Measurements from ENCODE around the gene MED13. TPM values are rescaled to one million over a fixed set of nuclear protein-coding genes. Genes with fewer than 3 reads are reported as not detected.
"Not testable (repeated sequence)": the region's sequence is repeated elsewhere in the genome, so short reads cannot be mapped to it uniquely, and the experiment has no call there.

MED13 gene
- total RNA-seq, 2 experiments from 2014 or later, result 52.5 to 65.4 TPM

DNA sequence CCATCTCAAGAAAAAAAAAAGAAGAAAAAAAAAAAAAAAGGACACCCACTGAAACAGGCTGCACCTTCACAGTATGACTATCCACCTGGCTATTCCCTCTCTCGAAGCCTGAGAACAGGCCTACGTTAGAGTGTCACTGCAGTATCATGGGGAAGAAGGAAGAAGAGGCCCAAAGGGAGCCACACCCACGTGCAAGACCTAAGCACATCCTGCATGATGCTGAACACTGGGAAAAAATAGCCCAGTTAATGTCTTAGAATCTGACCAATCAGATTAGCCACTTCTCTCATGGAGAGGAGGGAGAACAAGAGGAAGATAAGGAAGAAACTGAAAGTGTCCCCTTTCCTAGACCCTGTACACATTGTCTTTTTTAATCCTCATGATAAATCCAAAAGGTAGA is 19.5 kb upstream of the MED13 start:
- H3K4me1 Mint-ChIP-seq, result peaks cover 14% of the 10 kb centered on the region
- ChIA-PET POLR2A (interaction anchor here (0.7 kb wide), 1 partner anchor 88 kb away, joined by 6 read pairs; no protein-coding TSS in a partner anchor), CTCF (no interaction called here)
- no peak overlapping the region for H3K4me3 Mint-ChIP-seq
- H3K27ac Mint-ChIP-seq, result no peak overlapping the region
- H3K36me3 Mint-ChIP-seq (ENCODE audit: low read depth), result no peaks in the 10 kb centered on the region
- no peaks in the 10 kb centered on the region for H3K9me3 Mint-ChIP-seq
- peaks cover 10% of the 10 kb centered on the region for H3K27me3 Mint-ChIP-seq
- DNase-seq, result no peak

DNA sequence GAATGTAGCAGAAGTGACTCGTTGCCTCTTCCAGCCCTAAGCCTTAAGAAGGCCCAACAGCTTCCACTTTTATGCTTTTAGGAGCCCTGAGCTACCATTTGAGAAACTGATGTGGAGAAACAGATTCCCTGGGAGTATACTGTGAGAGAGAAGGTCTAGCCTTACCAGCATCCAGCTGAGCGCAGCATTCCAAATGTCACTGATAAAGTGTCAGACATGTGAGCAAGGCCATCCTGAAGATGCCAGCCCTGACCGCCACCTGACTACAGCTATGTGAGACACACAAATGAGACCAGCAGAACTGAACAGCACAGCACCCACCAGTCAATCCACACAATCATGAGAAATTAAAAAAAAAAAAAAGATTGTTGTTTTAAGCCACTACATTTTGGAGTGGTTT is 18.6 kb upstream of the MED13 start:
- peaks cover 15% of the 10 kb centered on the region for H3K27me3 Mint-ChIP-seq
- no peaks in the 10 kb centered on the region for H3K36me3 Mint-ChIP-seq (ENCODE audit: low read depth)
- no peaks in the 10 kb centered on the region for H3K9me3 Mint-ChIP-seq
- POLR2A ChIA-PET, result interaction anchor here (0.5 to 0.7 kb wide), 2 partner anchors 87 to 1243 kb away, joined by 3 to 6 read pairs; no protein-coding TSS in a partner anchor
- DNase-seq, result no peak
- H3K4me3 Mint-ChIP-seq, result no peak overlapping the region
- peak overlapping the region; percentile 51 for H3K27ac Mint-ChIP-seq
- H3K4me1 Mint-ChIP-seq, result peaks cover 14% of the 10 kb centered on the region
- CTCF ChIA-PET, result no interaction called here

DNA sequence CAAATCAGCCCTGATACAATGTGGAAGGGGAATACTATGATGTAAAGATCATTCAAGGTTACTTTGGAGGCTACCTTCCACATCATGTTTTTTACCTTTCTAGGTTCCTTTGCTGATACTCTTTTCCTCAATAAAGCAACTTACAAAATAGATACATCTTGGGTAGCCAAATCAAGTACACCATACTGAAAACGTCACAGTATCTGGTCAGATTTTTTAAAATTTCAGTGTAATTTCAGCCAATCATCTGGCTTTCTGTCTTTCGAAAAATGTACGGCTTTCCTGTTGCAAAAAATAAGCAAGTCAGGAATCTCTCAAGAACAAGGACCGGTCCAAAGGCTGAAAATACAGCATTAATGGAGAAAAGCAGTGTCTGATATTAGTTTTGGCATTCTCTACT is 15.6 kb upstream of the MED13 start:
- peaks cover 9% of the 10 kb centered on the region for H3K4me1 Mint-ChIP-seq
- DNase-seq, result no peak
- H3K27me3 Mint-ChIP-seq, result peaks cover 34% of the 10 kb centered on the region
- no peaks in the 10 kb centered on the region for H3K9me3 Mint-ChIP-seq
- CTCF ChIA-PET, result no interaction called here
- POLR2A ChIA-PET, result no interaction called here
- H3K36me3 Mint-ChIP-seq (ENCODE audit: low read depth), result no peaks in the 10 kb centered on the region
- H3K27ac Mint-ChIP-seq, result no peak overlapping the region
- H3K4me3 Mint-ChIP-seq, result no peak overlapping the region

DNA sequence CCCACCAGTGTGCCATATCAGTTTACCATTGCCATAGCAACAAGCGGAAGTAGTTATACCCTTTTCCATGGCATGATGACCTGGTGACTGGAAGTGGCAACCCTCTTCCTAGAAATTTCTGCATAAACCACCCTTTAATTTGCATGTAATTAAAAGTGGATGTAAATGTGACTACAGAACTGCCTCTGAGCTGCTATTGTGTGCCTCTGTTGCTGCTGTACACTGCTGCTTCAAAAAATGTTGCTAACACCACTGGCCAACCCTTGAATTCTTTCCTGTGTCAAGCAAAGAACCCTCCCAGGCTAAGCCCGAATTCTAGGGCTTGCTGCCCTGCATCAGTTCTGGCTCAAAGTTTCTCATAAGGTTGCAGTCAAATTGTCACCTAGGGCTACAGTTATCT is 12.9 kb upstream of the MED13 start:
- H3K4me1 Mint-ChIP-seq, result no peaks in the 10 kb centered on the region
- ChIA-PET CTCF (interaction anchor here (1.3 kb wide), 1 partner anchor 9 kb away, joined by 3 read pairs; no protein-coding TSS in a partner anchor), POLR2A (no interaction called here)
- peaks cover 34% of the 10 kb centered on the region for H3K27me3 Mint-ChIP-seq
- H3K4me3 Mint-ChIP-seq, result no peak overlapping the region
- no peak for DNase-seq
- no peaks in the 10 kb centered on the region for H3K9me3 Mint-ChIP-seq
- no peak overlapping the region for H3K27ac Mint-ChIP-seq
- no peaks in the 10 kb centered on the region for H3K36me3 Mint-ChIP-seq (ENCODE audit: low read depth)

DNA sequence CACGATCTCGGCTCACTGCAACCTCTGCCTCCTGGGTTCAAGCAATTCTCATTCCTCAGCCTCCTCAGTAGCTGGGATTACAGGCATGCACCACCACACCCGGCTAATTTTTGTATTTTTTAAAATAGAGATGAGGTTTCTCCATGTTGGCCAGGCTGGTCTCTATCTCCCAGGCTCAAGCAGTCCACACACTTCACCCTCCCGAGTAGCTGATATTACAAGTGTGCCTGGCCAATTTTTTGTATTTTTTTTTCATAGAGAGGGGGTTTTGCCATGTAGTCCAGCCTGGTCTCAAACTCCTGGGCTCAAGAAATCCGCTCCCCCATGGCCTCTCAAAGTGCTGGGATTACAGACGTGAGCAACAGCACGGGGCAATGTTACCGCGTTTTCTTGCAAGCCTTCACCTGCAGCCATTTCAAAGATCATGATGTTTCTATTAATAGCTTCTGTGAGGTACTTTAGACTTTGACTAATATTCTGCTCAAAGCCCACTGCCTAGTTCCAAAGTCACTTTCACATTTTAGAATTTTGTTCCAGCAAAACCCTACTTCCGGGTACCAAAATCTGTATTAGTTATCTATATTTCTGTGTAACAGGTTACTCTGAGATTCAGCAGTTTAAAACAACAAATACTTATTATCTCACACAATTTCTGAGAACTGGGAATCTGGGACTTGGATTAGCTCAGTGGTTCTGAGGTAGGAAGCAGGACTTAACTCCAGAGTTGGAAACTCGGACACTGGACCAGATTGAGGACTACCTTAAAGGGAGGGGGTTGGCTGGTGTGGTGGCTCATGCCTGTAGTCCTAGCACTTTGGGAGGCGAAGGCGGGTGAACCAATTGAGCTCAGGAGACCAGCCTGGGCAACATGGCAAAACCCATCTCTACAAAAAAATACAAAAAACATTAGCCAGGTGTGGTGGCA is 12.0 kb upstream of the MED13 start:
- H3K9me3 Mint-ChIP-seq, result no peaks in the 10 kb centered on the region
- H3K27ac Mint-ChIP-seq, result no peak overlapping the region
- H3K27me3 Mint-ChIP-seq, result peaks cover 34% of the 10 kb centered on the region
- CTCF ChIA-PET, result interaction anchor here (0.9 to 3.4 kb wide), 4 partner anchors 9 to 13 kb away, joined by 3 to 15 read pairs (median 3); no protein-coding TSS in a partner anchor
- H3K4me1 Mint-ChIP-seq, result peaks cover 4% of the 10 kb centered on the region
- H3K4me3 Mint-ChIP-seq, result no peak overlapping the region
- POLR2A ChIA-PET, result no interaction called here
- no peak for DNase-seq
- no peaks in the 10 kb centered on the region for H3K36me3 Mint-ChIP-seq (ENCODE audit: low read depth)

DNA sequence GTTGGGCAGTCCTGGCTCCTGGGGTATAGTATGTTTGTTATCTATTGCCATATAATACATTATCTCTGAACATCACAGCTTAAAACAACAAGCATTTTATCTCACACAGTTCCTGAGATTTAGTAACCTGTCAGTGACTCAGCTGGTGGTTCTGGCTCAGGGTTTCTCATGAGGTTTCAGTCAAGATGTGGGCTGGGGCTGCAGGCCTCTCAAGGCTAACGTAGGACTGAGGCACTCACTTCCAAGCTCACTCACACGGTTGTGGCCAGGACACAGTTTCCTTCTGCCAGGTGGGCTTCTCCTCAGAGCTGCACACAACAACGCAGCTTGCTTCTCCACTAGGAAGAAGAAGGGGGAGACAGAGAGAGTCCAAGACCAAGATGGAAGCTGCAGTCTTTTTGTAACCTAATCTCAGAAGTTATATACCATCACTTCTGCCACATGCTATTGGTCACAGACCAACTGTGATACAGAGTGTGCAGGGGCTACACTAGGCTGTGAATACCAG is 10.3 kb upstream of the MED13 start:
- no peak for DNase-seq
- Mint-ChIP-seq H3K36me3 (ENCODE audit: low read depth) (no peaks in the 10 kb centered on the region), H3K27me3 (peaks cover 31% of the 10 kb centered on the region), H3K4me3 (no peak overlapping the region), H3K4me1 (peaks cover 4% of the 10 kb centered on the region), H3K9me3 (no peaks in the 10 kb centered on the region), H3K27ac (no peak overlapping the region)
- ChIA-PET POLR2A (no interaction called here), CTCF (interaction anchor here (0.6 to 3.4 kb wide), 4 partner anchors 9 to 515 kb away, joined by 3 to 15 read pairs (median 4); no protein-coding TSS in a partner anchor)

DNA sequence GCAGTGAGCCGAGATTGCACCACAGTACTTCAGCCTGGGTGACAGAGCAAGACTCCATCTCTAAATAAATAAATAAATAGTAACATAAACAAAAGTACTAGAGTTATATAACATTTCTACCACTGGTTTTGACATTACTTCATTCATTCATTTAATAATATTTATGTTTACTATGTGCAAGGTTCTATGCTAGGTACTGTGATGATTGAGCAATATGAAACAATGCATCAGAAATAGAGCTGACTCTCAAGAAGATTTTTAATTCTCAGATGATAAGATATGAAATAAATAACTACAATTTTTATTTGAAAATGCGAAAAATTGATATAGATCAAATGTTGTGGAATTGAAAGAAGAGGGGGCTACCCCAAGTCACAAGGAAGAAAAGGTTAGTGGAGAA is 8.9 kb upstream of the MED13 start:
- peaks cover 22% of the 10 kb centered on the region for H3K27me3 Mint-ChIP-seq
- ChIA-PET POLR2A (no interaction called here), CTCF (interaction anchor here (1.7 to 3.4 kb wide), 2 partner anchors 8 to 36 kb away, joined by 4 to 15 read pairs; no protein-coding TSS in a partner anchor)

DNA sequence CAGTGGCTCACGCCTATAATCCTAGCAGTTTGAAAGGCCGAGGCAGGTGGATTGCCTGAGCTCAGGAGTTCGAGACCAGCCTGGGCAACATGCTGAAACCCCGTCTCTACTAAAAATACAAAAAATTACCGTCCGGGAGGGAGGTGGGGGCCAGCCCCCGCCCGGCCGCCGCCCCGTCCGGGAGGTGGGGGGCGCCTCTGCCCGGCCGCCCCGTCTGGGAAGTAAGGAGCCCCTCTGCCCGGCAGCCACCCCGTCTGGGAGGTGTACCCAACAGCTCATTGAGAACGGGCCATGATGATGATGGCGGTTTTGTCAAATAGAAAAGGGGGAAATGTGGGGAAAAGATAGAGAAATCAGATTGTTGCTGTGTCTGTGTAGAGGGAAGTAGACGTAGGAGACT is 7.8 kb upstream of the MED13 start:
- H3K4me3 Mint-ChIP-seq; H3K27ac Mint-ChIP-seq; CTCF ChIA-PET; H3K36me3 Mint-ChIP-seq (ENCODE audit: low read depth); H3K9me3 Mint-ChIP-seq; H3K4me1 Mint-ChIP-seq; DNase-seq; POLR2A ChIA-PET: not testable (repeated sequence)
- H3K27me3 Mint-ChIP-seq, result peaks cover 13% of the 10 kb centered on the region

More for the DNA sequence above, 8.9 kb upstream of the MED13 start:
- Mint-ChIP-seq H3K27ac (no peak overlapping the region), H3K4me1 (peaks cover 4% of the 10 kb centered on the region), H3K36me3 (ENCODE audit: low read depth) (no peaks in the 10 kb centered on the region), H3K4me3 (no peak overlapping the region), H3K9me3 (no peaks in the 10 kb centered on the region)
- DNase-seq, result no peak

DNA sequence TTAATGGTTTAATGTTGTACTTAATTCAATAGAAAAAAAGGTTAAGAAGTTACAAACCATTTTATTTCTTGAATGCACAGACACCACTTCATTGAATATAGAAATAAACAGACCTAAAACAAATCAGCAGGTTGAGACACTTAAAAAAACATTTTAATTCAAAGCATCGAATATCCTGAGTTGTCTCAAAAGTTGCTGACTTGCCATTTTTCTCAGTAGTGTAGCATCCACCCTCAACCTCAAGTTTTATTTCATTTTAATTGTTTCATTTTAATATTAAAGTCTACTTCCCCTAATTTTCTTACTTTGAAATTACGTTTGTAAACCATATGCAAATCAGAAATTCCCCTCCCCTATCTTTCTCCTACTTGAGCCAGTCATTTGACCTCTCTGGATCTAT is 5.8 kb upstream of the MED13 start:
- peaks cover 11% of the 10 kb centered on the region for H3K4me1 Mint-ChIP-seq
- no peak for DNase-seq
- no peaks in the 10 kb centered on the region for H3K9me3 Mint-ChIP-seq
- POLR2A ChIA-PET, result no interaction called here
- H3K36me3 Mint-ChIP-seq (ENCODE audit: low read depth), result no peaks in the 10 kb centered on the region
- no peaks in the 10 kb centered on the region for H3K27me3 Mint-ChIP-seq
- H3K4me3 Mint-ChIP-seq, result no peak overlapping the region
- no peak overlapping the region for H3K27ac Mint-ChIP-seq
- CTCF ChIA-PET, result interaction anchor here (0.6 to 2.0 kb wide), 2 partner anchors 9 to 11 kb away, joined by 4 read pairs; no protein-coding TSS in a partner anchor

DNA sequence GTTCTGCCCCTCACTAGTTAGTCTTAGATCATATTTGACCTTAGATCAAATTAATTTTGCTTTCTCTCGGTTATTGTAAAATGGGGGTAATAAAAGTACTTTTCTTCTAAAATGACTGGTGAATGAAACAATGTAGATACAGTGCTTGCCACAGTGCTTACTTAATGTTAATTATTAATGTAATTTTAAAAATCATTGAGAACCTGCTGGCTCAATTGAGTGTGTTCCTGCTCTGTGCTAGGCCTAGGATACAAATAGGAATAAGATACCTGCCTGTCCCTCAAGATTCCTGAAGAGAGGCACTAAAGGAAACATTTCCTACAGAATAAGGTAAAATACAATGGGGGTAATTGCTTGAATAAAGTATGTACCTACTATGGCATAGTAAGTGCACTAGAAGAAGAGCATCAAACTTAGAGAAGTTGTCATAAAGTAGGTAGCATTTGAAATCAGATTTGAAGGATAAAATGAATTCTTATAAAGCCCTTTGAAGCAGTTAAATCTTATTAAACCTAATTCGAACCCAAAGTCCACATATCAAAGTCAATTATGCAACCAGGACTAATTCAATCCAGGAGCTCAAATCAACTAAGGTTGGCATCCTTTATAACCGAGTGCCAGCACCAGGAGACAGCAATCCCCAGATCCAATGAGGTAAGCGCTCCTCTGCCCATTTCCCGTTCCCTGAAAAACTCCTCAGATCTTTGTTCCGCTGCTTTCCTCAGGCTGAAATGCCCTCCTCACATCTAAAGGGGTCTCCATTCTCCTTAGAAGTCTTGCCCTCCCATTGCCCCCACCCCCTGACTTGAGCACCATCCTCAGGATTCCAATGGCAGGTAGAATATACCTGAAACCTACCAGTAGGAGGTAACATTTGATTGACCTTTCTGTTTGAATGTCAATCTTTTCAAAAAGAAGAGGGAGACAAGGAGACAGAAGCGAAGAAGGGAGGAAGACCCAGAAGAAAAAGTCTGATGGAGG is 2.4 kb upstream of the MED13 start:
- DNase-seq, result no peak
- no peaks in the 10 kb centered on the region for H3K27me3 Mint-ChIP-seq
- peaks cover 24% of the 10 kb centered on the region for H3K4me1 Mint-ChIP-seq
- H3K9me3 Mint-ChIP-seq, result no peaks in the 10 kb centered on the region
- H3K4me3 Mint-ChIP-seq, result no peak overlapping the region
- POLR2A ChIA-PET, result no interaction called here
- H3K27ac Mint-ChIP-seq, result no peak overlapping the region
- peaks cover 13% of the 10 kb centered on the region for H3K36me3 Mint-ChIP-seq (ENCODE audit: low read depth)
- CTCF ChIA-PET, result interaction anchor here (0.6 kb wide), 1 partner anchor 144 kb away, joined by 3 read pairs; no protein-coding TSS in a partner anchor

DNA sequence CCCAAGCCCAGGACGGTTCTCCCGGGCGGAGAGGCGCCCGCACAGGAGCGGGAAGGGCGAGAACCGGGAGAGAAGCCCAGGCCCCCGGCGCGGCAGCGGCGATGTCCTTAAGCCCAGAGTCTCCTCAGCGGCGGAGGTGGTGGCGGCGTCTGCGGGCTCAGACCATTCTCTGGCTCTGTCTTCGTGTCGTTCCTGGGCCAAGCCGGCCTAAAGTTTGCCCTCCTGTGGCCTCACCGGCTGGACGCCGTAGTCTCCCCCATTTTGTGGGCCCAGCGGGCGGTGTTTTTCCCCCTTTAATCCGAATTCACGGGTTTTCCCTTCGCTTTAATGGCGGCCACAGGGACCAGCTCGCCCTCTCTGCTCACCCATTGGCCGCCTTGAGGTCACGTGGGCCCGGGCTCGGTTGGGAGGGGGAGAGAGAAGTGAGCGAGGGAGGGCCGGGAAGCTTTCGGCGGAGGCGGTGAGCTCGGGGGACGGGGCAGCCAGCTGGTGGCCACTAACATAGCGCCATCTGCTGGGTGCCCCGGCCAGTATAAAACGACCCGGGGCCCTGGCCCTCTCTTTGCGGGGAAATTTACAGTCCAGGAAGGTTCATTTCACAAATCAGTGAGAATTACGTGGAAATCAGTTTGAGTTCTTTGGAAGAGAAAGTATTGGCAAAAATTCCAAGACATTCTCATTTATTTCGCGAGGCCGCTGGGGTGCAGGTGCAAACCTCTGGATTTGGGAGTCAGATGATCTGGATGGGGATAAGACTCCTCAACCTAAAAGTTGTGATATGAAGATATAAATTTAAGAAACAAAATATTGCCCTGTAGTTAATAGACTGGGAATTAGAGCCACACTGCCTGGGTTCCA is 762 bp upstream of the MED13 start:
- POLR2A ChIA-PET, result interaction anchor here (0.6 to 1.0 kb wide), 4 partner anchors 43 to 202 kb away, joined by 3 to 4 read pairs (median 3); partner anchors contain the start of gene BRIP1
- H3K36me3 Mint-ChIP-seq (ENCODE audit: low read depth), result peaks cover 20% of the 10 kb centered on the region
- peak overlapping the region; percentile 99 for H3K27ac Mint-ChIP-seq
- H3K4me1 Mint-ChIP-seq, result peaks cover 32% of the 10 kb centered on the region
- H3K9me3 Mint-ChIP-seq, result no peaks in the 10 kb centered on the region
- H3K27me3 Mint-ChIP-seq, result no peaks in the 10 kb centered on the region
- peak overlapping the region; percentile 96 for H3K4me3 Mint-ChIP-seq
- peak; percentile 99 for DNase-seq
- CTCF ChIA-PET, result interaction anchor here (0.6 to 1.6 kb wide), 12 partner anchors 10 to 230 kb away, joined by 3 to 15 read pairs (median 4); no protein-coding TSS in a partner anchor
